T-helper 22 cell (primary cell): ENCODE data around the gene HPCAL1.

ENCODE experiments used
- DNase-seq: peaks from one replicate; pipeline ENCODE4 v3.0.0-alpha.2; 2020; ENCODE audit warnings: low read depth

HPCAL1 gene

DNA sequence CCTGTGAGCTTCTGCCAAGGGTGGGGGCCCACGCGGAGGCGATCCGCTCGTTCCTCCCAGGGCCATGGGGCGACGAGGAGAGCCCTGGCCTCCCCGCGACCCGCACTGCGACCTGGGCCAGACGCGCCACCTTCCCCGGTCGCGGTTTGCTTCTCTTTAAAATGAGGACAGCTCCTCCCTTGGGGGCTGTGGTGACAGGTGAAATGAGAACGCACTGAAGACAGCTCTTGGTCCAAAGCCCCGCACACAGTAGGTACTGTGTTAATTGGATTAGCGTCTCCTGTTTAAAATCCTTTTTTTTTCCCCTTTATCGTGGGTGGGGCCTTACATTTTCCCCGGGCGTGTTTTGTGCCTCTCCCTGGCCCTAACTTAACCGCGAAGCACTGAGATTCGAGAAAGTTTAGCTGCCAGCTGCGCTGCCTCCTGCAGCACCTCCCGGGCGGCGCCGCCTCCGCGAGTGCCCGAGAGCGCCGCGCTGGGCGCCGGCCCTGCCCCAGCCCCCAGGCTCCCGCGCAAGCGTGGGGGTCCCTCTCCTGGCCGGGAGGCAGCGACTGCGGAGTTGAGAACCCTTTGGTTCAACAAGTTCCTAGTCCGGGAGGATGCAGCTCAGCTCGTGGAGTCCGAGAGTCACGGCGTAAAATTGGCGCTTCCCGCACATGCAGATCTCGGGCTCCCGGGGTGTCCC is 1.1 kb downstream of the HPCAL1 start:
- DNase-seq: peak; percentile 21

DNA sequence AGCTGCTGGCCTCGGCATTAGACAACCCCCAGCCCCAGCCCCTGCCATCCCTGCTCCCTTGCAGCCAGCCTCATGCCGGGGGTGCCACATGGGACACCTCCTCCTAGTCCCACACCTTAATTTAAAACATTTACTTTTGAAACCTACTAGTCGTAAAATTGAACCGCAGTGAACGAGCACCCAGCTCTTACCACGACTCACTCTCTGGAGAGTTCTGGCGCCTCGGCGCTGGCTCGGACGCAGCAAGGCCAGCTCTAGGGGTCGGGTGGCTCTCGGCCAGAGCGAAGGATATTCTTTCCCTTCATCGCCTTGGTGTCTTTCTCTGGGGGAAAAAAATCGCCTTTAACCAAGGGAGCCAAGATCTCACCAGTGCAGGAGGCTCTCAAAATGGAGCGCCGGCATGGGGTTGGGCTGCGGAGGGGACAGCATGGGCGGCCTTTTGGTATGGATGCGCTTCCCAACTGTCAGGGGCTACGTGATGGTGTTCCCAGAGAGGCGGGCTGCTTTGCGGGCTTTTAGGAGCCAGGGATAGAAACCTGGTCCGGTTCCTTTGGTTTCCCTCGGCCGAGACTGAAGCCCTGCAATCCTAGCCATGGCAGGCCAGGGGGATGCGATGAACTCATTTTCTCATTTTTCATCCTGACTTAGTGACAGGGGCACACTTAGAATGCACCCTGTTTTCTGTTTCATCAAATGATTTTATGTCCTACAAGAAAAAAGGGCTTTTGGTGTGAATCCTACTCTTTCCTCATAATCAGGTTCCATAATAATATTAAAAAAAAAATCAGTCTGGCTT is 2.0 kb downstream of the HPCAL1 start:
- DNase-seq: no peak

DNA sequence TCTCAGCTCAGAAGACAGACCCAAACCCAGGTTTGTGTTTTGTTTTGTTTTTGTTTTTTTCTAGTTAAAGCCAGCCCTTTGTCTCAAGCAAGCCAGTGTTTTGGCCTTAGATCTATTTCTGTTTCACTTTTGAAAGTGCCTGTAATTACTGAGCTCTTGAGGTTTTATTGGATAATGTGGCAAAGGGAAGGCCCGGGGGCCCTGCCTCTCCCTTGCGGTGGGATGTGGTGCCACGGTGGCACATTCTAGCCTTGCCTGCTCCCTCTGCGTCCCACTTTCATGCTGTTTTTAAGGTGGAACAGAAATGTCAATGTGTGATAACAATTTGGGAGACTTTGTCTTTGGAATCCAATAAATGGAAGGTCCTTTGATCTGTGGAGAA is 2.5 kb downstream of the HPCAL1 start:
- no peak for DNase-seq

DNA sequence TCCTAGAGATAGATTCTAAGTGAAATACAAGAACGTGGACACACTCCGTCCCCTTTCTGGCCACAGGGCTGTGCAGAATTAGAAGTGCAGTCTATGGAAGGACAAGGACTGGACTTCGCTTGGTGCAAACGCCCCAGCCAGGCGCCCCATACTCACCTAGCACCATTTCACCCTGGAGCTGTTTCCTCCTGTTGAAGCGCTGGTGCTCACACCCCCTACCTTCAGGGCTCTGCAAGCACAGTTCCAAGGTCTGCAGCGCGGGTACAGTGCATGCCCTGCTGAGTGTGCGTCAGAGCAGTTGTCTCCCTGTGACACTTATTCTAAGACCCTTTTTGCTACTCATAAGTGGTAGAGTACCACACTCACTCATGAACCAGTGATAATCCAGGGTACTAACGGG is 3.0 kb downstream of the HPCAL1 start:
- no peak for DNase-seq

DNA sequence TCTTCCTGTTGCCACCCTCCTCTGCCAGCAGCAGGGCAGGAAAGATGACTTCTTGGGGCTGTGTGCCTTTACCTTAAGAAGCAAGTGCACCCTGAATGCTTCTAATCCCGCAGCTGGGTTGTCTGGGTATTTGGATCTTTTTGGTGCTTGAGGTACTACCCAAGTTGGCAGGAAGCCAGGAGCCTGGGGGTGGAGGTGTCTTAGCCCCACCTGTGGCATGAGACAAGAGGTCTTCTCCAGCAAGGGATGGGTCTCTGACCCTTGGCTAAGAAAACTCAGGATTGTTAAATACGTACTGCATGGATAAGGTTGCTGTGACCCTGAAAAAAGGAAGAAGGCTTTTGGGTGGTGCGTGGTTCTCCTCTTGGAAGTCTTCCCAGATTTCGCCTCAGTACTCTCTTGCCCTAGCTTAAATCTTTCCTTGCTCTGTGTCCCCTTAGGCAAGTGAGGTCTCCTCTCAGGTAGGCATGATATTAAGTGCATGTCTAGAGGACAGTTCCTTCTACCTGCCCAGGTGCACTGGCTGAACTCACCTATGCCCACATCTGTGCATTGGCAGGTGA is 4.3 kb downstream of the HPCAL1 start:
- DNase-seq: no peak

DNA sequence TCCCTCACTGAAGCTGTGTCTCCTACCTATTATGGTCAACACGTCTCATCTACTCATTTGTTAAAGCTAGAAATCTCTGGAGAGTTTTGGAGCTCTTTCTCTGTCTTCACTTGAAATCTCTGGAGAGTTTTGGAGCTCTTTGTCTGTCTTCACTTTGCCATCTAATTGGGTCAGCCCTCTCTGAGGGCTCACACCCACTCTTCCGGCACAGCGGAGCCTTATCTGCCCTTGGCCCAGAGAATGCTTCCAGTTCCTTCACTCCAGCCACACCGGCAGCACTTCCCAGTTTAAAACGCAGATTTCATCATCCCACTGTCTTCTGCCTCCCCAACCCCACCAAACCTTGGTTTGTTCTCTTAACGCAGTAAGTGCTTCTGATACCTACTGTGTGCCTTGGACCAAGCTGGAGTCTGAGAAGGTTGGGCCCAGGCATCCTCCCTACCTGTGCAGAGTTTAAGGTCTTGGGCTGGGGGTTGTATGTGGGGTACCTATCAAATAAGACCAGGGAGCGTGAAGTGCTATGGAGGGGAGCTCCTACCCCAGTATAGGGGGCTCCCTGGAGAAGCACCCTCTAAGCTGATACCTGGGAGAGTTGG is 5.0 kb downstream of the HPCAL1 start:
- no peak for DNase-seq

DNA sequence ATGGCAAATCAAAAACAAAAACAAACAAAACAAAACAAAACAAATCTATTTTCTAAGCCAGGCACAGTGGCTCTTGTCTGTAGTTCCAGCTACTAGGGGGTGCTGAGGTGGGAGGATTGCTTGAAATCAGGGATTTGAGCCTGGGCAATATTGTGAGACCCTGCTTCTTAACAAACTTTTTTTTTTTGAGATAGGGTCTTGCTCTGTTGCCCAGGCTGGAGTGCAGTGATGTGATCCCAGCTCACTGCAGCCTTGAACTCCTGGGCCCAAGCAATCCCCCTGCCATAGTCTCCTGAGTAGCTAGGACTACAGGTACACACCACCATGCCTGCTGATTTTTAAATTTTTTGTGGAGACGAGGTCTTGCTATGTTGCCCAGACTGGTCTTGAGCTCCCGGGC is 6.2 kb downstream of the HPCAL1 start:
- no peak for DNase-seq

DNA sequence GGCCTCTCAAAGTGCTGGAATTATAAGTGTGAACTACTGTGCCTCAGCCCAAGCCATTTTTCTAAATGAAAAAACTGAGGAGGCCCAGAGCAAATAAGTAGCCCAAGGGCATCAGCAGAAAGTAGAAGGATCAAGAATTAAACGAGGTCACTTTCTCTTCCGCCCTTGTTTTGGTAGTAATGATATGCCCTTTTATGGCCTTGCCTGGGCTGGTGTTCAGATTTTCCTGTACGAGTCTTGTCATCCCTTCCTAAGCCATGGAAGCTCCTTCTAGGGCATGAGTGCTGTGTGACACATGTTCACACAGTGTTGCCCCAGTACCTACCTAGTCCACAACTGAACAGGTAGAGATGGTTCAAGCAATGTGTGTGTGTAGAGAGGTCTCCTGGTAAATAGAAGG is 6.6 kb downstream of the HPCAL1 start:
- DNase-seq: no peak

DNA sequence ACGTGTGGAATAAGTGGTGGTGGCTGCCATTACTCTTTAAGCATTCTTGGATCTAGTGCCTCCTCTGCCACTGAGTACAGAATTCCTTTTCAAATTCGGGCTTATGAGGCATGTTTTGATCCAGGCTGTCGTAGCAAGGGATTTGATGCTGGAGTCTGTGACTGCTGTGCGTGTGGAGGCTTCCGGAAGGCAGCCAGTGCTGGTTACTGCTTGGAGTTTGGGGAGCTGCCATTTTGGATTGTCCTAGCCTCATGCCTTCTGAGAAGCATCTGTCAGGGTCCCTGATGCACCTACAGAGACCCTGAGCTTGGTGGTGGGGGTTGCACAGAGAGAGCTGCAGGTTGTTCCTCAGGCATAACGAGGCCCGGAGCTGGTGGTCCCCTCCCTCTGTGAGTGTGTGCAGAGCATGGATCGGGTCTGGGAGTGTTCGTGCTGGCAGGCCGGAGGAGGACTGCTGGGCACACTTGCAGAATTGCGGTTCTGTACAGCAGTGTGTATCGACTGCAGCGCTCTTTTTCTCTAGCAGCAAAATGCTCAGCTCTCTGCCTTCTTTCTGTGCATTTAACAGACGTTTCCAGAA is 7.7 kb downstream of the HPCAL1 start:
- DNase-seq: no peak

DNA sequence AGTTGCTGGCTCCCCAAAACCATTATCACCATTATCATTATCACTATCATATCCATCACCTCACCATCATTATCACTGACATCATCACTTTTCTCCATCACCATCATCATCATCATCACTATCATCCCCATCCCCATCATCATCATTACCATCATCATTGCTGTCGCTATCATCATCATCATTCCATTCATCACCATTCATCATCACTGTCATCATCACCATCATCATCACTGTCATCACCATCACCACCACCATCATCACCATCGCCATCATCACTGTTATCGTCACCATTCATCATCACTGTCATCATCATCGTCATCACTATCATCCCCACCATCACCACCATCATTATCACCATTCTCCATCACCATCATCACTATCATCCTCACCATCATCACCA is 9.0 kb downstream of the HPCAL1 start:
- no peak for DNase-seq

DNA sequence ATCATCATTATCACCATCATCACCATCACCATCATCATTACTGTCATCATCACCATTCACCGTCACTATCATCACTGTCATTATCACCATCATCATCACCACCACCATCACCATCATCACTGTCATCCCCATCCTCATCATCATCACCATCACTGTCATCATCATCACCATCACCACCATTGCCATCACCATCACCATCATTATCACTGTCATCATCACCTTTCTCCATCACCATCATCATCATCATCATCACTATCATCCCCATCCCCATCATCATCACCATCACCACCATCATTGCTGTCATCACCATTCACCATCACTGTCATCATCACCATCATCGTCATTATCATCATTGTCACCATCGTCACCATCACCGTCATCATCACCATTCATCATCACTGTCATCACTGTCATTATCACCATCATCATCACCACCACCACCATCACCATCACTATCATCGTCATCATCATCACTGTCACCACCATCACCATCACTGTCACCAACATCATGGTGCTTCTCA is 9.8 kb downstream of the HPCAL1 start:
- no peak for DNase-seq

DNA sequence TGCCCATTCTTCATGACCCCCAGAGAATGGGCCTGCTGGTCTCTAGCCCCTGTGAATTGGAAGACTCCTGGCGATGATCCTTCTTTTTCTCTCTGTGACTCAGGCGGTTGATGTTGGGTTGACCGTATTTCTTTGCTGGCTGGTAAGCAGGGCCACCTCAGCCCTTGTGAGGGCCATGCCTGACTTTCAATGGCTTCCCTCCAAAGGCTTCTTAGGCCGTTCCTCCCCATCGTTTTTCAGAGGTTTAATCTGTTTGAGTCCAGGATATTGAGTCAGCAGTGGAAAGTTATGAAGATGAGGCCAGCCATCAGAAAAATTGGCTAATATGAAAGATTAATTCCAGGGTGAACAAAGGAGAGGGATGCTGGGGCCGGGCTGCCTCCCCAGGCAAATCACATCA is 13.6 kb downstream of the HPCAL1 start:
- DNase-seq: no peak

DNA sequence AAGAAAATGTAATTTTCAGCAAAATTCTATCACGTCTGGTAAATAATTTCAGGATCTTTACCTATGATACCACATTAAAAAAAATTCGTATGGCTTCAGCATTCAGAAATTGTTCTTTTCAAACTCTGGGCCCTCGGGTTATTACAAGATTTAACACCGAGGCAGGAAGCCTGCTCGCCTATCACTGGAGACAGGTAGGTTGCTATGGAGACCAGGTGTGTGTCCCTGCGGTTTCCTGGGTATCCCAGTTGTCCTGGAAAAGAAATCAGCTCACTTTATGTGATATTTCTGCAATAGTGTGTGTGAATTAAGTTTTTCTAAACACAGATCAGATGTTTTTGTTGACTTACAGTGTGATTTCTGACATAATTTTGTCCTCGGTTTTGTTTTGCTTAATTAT is 14.2 kb downstream of the HPCAL1 start:
- DNase-seq: no peak

DNA sequence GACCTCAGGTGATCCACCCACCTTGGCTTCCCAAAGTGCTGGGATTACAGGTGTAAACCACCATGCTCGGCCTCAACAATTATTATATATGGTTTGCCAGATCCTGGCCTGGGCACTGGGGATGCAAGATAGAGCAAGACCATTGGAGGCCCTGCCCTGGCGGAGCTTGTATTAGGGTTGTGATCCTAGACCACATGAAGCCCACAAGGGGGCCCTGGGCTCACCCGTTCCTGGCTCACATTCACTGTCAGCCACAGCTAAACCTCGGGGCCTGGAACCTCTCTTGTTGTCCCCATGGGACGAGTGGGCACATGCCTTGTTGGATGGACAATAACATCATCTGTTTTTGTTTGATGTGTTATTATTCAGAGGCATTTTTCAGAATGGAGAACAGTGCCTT is 14.9 kb downstream of the HPCAL1 start:
- DNase-seq: no peak

DNA sequence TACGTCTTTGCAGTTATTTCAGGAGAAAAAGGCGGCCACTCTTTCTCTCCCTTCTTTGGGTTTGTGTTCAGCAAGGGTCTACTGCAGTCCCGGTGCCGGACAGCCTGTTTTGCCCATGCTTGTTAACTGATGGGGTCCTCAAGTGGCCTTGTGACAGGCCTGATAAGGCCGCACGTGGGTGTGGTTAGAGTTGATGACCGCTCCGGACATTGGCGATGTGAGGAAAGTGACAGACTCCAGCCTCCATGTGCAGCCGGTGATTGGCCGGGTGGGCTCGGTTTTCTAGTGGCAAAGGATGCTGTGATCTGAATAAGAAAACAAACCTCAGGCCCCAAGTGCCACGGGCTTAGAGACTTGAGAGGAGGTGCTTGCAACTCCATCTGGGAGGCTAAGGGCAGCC is 15.6 kb downstream of the HPCAL1 start:
- DNase-seq: no peak

DNA sequence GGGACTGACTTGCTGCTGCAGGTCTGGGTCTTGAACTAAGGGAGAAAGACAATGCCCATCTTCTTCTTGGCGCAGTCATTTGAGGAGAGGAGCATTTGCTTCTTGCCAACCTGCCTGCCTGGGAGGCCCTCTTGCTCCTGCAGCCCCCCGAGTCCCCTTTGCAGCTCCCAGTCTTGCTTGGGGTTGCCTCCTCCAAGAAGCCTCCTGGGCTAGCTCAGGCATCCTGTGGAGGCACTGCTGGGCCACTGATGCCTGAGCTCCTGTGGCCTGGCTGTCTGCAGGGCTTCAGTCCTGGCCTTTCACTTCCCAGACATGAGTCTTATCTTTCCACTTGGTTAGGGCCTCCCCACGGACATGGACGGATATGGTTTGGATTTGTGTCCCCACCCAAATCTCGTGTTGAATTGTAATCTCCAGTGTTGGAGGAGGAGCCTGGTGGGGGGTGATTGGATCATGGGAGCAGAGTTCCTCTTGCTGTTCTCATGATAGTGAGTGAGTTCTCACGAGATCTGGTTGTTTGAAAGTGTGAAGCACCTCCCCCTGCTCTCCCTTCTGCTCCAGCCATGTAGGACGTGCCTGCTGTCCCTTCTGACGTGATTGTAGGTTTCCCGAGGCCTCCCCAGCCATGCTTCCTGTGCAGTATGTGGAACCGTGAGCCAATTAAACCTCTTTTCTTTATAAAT is 17.3 kb downstream of the HPCAL1 start:
- DNase-seq: no peak

DNA sequence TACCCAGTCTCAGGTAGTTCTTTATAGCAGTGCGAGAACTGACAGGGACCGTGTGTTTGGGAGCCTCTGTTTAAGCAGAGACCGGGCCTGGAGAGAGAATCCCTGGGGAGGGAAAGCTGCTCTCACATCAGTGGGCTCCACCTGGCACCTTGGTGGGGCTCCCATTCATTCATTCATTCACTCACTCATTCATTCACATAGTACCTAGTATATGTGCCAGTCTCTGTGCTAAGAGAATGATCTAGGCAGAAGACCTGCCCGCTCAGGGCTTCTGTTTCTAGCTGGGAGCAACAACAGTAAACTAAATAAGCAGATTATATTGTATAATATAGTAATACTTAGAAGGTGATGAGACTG is 17.8 kb downstream of the HPCAL1 start:
- DNase-seq: no peak

DNA sequence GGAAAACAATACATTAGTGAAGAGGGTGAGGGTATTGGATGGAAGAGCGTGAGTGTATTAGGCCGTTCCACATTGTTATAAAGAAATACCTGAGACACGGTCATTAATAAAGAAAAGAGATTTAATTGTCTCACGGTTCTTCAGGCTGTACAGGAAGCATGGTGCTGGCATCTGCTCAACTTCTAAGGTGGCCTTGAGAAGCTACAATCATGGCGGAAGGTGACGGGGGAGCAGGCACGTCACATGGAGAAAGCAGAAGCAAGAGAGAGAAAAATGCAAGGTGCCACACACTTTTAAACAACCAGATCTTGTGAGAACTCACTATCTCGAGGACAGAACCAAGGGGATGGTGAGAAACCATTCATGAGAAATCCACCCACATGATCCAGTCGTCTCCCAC is 18.2 kb downstream of the HPCAL1 start:
- DNase-seq: no peak

DNA sequence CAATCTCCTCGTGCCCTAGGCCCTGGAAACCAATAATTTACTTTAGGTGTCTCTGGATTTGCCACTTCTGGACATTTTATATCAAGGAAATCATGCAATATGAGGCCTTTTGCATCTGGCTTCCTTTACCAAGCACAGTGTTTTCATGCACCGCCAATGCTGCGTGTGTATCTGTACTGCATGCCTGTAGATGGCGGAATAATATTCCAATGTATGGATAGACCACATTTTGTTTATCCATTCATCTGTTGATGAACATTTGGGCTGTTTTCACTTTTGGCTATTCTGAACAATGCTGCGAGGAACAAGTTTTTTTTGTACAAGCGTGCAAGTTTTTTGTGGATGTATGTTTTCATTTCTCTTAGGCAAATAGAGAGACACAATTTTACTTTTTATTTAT is 18.9 kb downstream of the HPCAL1 start:
- DNase-seq: no peak

DNA sequence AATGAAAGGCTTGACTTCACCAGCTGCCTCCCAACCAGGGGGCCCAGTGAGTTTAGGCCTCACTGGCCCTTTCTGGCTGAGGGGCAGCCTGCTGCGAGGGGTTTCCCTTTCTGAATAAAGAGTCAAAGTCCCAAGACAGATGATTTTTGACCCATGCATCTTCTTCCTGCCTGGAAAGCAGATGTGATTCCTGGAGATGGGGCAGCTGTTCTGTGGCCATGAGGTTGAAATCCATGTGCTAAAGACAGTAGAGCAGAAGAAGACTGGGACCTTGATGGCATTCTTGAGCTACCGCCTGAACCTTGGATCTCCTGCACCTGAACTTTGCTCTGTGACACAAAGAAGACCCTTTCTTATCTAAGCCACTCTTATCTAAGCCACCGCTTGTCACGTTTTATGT is 19.8 kb downstream of the HPCAL1 start:
- no peak for DNase-seq

DNA sequence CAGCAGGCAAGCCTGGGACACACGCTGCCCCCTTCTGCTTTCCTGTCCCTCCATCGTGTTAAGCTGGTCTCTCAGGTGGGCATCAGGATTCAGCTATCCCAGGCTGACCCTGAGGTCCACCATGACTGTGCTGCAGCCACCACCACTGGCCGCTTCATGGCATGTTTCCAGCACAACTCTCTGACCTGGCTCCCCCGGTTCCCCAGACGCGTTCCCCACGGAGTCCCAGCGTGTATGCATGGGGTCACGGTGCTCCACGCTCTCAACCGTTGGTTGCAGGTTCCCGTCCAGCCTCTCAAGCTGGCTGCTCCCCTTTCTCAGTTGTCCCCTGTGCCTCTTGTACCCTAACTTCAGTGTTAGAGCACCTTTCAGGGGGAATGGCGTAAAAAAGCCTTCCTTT is 20.3 kb downstream of the HPCAL1 start:
- DNase-seq: no peak

DNA sequence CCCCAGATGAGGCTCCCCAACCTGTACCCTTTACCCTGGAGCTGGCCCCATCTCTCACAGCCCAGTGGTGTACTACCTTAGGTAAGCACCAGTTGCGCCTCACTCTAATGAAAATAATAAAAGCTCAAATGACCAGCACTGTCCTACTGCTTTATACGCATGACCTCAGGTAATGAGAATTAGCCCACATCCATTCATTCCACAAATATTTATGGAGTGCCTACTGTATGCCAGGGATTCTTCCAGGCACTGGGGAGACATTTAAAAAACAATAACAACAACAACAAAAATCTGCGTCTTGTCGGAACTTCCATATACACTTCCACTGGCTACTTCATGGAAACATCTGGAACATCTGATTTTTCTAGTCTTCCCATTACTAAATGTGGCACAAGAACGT is 20.8 kb downstream of the HPCAL1 start:
- DNase-seq: no peak
